Uterus (tissue), 2 donors: ENCODE data around the gene GOLGA6B.
"Not testable (repeated sequence)": the region's sequence is repeated elsewhere in the genome, so short reads cannot be mapped to it uniquely, and the experiment has no call there.

ENCODE experiments used
- POLR2A ChIP-seq, 2 donors: fragments of 450-650 bp; IDR thresholded peaks; one replicate each; pipeline ENCODE4 v1.6.1; 2016; ENCODE audit warnings: antibody characterized with exemption in 2 of 2, mild to moderate bottlenecking in 1 of 2, moderate library complexity in 1 of 2
- TF ChIP-seq, protein P1 (sequence below), 4 experiments: fragments of 200-600 bp in 2 of 4; fragments of 450-650 bp in 2 of 4; sonication (generic) in 2 of 4; IDR thresholded peaks; one replicate each; pipeline ENCODE4 v1.5.1; 2016 to 2019; ENCODE audit warnings: antibody characterized with exemption in 4 of 4, mild to moderate bottlenecking in 2 of 4, moderate library complexity in 1 of 4

DNA sequence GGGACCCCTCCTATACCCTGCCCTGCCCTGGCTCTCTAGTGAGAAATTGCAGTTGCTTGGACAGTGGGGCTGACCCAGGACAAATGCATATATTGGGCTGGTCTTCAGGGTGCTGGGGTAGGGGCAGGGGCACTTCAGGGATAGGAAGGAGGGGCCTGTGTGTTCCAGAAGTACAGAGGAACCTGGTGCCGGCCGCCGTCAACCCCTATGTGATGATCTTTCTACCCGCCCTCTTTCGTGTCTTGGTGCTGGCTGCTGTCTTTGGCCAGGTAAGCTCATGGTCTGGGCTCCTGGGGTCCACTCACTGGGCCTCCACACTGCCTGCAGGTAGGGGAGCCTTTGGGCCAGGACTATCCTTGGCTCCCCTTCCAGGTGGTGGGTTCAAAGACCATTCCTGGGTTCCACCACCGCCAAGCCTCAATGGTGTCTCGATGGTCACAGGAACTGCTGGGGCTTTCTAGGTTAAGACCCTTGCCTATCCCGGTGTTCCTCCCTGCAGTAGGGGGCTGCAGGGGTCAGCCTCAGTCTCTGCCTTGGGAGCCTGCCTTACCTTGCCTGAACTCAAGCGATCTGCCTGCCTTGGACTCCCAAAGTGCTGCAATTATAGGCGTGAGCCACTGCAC lies 5.8 kb upstream of the GOLGA6B start:
- TF ChIP-seq, protein P1, sequence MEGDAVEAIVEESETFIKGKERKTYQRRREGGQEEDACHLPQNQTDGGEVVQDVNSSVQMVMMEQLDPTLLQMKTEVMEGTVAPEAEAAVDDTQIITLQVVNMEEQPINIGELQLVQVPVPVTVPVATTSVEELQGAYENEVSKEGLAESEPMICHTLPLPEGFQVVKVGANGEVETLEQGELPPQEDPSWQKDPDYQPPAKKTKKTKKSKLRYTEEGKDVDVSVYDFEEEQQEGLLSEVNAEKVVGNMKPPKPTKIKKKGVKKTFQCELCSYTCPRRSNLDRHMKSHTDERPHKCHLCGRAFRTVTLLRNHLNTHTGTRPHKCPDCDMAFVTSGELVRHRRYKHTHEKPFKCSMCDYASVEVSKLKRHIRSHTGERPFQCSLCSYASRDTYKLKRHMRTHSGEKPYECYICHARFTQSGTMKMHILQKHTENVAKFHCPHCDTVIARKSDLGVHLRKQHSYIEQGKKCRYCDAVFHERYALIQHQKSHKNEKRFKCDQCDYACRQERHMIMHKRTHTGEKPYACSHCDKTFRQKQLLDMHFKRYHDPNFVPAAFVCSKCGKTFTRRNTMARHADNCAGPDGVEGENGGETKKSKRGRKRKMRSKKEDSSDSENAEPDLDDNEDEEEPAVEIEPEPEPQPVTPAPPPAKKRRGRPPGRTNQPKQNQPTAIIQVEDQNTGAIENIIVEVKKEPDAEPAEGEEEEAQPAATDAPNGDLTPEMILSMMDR (IDR thresholded peaks at IDR 0.05) = not testable (repeated sequence)
- not testable (repeated sequence) for TF ChIP-seq POLR2A (IDR thresholded peaks at IDR 0.05)
